Neuron (in vitro differentiated cells): Measurements from ENCODE around the gene ZNF805.
"Not testable (repeated sequence)": the region's sequence is repeated elsewhere in the genome, so short reads cannot be mapped to it uniquely, and the experiment has no call there.

ENCODE experiments used
- H2AFZ ChIP-seq: one replicate; pipeline ENCODE4 v1.6.1; 2013; ENCODE audit warnings: low read depth, mild to moderate bottlenecking, inconsistent platforms, low read length, moderate library complexity
- H3K27me3 ChIP-seq: one replicate; pipeline ENCODE4 v1.6.1; 2013; ENCODE audit warnings: low read length; ENCODE audit not compliant: insufficient read depth
- H3K36me3 ChIP-seq: one replicate; pipeline ENCODE4 v1.6.1; 2013; ENCODE audit warnings: low read length; ENCODE audit not compliant: insufficient read depth
- H3K4me1 ChIP-seq: one replicate; pipeline ENCODE4 v1.6.1; 2013; ENCODE audit warnings: low read length; ENCODE audit not compliant: insufficient read depth
- H3K4me3 ChIP-seq: 2 replicates; pipeline ENCODE4 v1.5.1; 2013; ENCODE audit warnings: mild to moderate bottlenecking, low read length, moderate library complexity
- H3K9me3 ChIP-seq: one replicate; pipeline ENCODE4 v1.6.1; 2013; ENCODE audit warnings: low read length

Gene ZNF805

DNA sequence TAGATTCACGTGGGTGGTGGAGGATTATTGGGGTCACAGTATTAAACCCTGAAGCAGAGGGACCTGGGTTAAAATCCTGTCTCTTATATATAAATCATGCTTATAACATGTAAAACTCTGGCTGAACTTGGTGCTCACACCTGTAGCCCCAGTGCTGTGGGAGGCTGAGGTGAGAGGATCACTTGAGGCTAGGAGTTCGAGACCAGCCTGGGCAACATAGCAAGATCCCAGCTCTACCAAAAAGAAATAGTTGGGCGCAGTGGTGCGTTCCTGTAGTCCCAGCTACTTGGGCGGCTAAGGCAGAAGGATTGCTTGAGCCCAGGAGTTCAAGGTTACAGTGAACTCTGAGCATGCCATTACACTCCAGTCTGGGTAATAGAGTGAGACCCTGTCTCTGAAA, 2.4 kb downstream of the ZNF805 start:
- Histone ChIP-seq H3K36me3 (peaks cover 27% of the 10 kb centered on the region), H3K4me1 (peaks cover 14% of the 10 kb centered on the region), H3K9me3 (peaks cover 2% of the 10 kb centered on the region), H2AFZ (no peak overlapping the region), H3K4me3 (no peak overlapping the region), H3K27me3 (no peaks in the 10 kb centered on the region)

DNA sequence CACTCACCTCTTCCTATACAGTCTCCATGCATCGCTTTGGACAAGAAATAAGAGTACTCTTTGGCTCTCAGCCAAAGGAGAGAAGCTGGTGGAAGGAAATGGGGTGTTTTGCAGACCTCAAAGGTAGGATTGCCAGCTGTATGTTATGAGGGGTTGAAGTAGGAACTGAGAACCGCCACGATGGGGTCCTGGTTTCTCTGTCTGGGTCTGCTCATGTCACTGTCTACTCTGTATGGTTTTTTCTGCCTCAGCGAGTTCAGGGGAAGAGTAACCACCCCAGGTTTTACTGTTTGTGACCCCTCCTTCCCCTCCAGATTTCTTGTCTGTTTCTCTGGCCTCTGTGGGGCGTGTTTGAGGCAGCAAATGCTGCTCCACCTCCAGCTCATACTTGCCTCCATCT, 4.1 kb downstream of the ZNF805 start:
- Histone ChIP-seq H3K27me3 (no peaks in the 10 kb centered on the region), H3K4me3 (no peak overlapping the region), H3K4me1 (peaks cover 14% of the 10 kb centered on the region), H3K9me3 (peaks cover 2% of the 10 kb centered on the region), H3K36me3 (peaks cover 41% of the 10 kb centered on the region), H2AFZ (no peak overlapping the region)

DNA sequence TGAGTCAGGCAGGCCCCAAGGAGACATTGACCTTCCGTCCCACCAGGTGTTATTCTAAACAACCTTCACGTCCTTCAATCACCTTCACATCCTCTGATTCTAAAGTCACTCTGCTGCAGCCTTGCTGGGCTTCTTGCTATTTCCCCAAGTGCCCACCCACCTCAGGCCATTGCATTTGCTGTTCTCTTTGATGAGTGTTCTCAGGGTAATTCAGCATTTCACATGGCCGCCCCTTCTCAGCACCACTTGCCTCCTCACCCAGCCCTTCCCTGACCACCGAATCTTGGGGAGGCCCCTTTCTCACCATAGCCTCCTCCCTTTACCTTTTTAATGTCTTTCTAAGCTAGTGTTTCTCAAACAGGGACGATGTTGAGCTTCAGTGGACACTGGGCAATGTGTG, 4.6 kb downstream of the ZNF805 start:
- Histone ChIP-seq H2AFZ (no peak overlapping the region), H3K4me3 (no peak overlapping the region), H3K27me3 (no peaks in the 10 kb centered on the region), H3K36me3 (peaks cover 41% of the 10 kb centered on the region), H3K9me3 (peaks cover 2% of the 10 kb centered on the region), H3K4me1 (peaks cover 14% of the 10 kb centered on the region)

DNA sequence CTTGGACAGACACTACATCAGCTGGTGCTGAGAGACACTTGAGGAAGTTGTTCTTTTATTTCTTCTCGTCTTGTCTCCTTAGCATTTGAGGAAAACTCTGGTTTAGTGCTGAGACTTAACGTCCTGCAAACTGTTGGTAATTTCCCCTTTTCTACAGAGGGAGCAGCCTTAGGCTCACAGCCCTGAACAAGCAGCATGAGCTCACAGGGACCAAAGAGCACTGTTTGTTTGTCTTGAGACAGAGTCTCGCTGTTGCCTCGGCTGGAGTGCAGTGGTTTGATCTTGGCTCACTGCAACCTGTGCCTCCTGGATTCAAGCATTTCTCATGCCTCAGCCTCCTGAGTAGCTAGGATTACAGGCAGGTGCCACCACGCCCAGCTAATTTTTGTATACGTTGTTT, 5.5 kb downstream of the ZNF805 start:
- Histone ChIP-seq H3K27me3 (no peaks in the 10 kb centered on the region), H2AFZ (no peak overlapping the region), H3K9me3 (peaks cover 2% of the 10 kb centered on the region), H3K4me3 (no peak overlapping the region), H3K36me3 (peaks cover 47% of the 10 kb centered on the region), H3K4me1 (peaks cover 14% of the 10 kb centered on the region)

DNA sequence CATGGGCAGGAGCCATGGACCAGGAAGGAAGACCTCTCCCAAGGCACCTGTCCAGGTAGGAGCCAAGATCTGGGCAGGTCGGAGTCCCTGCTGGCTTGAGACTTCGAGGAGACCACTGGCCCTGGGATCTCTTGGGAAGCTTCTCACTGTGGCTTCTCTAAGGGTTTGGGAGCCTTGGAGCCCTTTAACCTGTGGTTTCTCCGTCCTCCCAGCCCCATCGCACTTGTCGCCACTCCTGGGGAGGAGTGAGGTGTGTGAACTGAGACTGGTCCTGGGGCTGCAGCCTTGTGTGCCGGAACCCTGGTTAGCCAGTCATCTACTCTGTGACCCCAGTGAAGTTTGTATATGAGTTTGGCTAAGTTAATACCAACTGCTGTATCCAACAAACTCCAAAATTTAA, 8.2 kb downstream of the ZNF805 start:
- Histone ChIP-seq H3K9me3 (peaks cover 2% of the 10 kb centered on the region), H3K27me3 (no peaks in the 10 kb centered on the region), H2AFZ (no peak overlapping the region), H3K4me1 (no peaks in the 10 kb centered on the region), H3K36me3 (peaks cover 72% of the 10 kb centered on the region), H3K4me3 (no peak overlapping the region)

DNA sequence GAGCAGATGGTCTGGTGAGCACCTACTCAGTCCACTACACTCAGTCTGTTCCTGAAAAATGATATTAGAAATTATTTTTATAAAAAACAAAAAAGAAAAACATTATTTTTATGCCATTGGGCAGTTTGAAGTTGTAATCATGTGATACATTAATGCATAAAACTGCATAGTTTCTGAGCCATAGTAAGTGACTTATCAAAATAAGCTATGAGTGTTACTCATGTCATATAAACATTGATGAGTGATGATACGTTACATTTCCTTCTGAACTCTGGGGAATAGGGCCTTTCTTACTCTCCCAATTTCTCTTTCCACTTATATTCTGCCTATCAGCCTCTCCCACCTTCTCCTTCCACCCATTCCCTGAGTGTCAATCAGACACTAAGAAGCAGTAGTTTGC, 8.9 kb downstream of the ZNF805 start:
- Histone ChIP-seq H3K9me3 (peaks cover 4% of the 10 kb centered on the region), H3K4me3 (no peak overlapping the region), H2AFZ (no peak overlapping the region), H3K36me3 (peaks cover 76% of the 10 kb centered on the region), H3K27me3 (no peaks in the 10 kb centered on the region), H3K4me1 (no peaks in the 10 kb centered on the region)

DNA sequence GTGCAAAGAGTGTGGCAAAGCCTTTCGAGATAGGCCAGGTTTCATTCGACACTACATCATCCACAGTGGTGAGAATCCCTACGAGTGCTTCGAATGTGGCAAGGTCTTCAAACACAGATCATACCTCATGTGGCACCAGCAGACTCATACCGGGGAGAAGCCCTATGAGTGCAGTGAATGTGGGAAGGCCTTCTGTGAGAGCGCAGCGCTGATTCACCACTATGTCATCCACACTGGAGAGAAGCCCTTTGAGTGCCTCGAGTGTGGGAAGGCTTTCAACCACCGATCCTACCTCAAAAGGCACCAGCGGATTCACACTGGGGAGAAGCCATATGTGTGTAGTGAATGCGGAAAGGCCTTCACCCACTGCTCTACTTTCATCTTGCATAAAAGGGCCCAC, 13.3 kb downstream of the ZNF805 start:
- not testable (repeated sequence) for H2AFZ ChIP-seq, H3K4me3 ChIP-seq, H3K9me3 ChIP-seq, H3K4me1 ChIP-seq, H3K27me3 ChIP-seq
- peaks cover 70% of the 10 kb centered on the region for H3K36me3 ChIP-seq

DNA sequence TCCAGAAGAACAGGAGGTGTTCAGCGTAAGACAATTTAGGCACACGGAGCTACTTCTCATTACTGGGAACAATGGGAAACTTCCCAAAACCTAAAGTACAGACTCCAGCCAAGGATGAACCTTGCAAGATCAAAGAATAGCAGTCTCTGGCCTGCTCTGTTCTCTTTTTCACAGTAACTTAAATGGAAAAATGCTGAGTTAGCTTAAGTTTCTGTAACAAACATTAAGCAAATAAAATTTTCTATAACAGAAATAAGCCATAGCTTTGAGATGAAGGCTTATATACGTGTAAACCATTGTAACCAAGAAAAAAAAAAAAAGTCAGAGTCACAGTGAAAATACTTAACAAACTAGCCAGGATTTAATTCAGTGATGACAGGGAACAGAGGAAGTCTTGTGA, 21.6 kb downstream of the ZNF805 start:
- peaks cover 11% of the 10 kb centered on the region for H3K36me3 ChIP-seq
- H3K4me3 ChIP-seq = no peak overlapping the region
- peaks cover 3% of the 10 kb centered on the region for H3K4me1 ChIP-seq
- no peaks in the 10 kb centered on the region for H3K9me3 ChIP-seq
- H3K27me3 ChIP-seq = no peaks in the 10 kb centered on the region
- H2AFZ ChIP-seq = no peak overlapping the region

DNA sequence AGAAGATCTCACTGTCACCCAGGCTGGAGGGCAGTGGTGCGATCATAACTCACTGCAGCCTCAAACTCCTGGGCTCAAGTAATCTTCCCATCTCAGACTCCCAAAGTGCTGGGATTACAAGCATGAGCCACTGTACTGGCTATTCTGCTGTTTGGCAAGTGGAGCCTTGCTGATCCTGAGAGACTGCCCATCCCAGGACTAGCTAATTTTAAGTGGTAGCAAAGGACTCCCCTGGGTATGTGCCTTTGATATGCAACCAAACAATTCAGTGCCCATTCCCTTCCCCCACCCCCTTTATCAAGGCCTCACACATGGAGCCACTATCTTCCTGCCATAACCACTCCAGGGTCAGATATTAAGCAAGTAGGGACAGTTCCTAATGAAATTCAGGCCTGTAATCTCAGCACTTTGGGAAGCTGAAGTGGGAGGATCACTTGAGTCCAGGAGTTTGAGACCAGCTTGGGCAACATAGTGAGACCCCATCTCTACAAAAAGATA, 22.9 kb downstream of the ZNF805 start:
- peaks cover 9% of the 10 kb centered on the region for H3K4me1 ChIP-seq
- H3K36me3 ChIP-seq = peaks cover 9% of the 10 kb centered on the region
- H2AFZ ChIP-seq = no peak overlapping the region
- no peaks in the 10 kb centered on the region for H3K27me3 ChIP-seq
- H3K9me3 ChIP-seq = no peaks in the 10 kb centered on the region
- H3K4me3 ChIP-seq = no peak overlapping the region

DNA sequence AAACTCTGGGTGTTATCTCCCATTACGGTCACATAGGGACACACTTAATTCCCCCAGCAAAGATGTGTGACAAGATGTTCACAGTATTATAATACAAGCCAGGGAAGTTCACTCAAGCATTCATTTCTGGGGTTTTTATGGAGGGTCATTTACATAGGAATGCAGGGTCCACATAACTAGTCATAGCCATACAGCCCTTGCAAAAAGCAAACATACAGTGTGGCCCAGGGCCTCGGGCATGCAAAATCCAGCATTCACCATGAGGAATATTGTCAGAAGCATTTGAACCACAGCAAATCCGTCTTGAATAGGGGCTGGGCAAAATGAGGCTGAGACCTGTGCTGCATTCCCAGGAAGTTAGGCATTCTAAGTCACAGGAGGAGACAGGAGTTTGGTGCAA, 26.9 kb downstream of the ZNF805 start:
- Histone ChIP-seq H3K4me3 (no peak overlapping the region), H3K4me1 (peaks cover 9% of the 10 kb centered on the region), H3K36me3 (no peaks in the 10 kb centered on the region), H3K27me3 (no peaks in the 10 kb centered on the region), H2AFZ (no peak overlapping the region), H3K9me3 (no peaks in the 10 kb centered on the region)

DNA sequence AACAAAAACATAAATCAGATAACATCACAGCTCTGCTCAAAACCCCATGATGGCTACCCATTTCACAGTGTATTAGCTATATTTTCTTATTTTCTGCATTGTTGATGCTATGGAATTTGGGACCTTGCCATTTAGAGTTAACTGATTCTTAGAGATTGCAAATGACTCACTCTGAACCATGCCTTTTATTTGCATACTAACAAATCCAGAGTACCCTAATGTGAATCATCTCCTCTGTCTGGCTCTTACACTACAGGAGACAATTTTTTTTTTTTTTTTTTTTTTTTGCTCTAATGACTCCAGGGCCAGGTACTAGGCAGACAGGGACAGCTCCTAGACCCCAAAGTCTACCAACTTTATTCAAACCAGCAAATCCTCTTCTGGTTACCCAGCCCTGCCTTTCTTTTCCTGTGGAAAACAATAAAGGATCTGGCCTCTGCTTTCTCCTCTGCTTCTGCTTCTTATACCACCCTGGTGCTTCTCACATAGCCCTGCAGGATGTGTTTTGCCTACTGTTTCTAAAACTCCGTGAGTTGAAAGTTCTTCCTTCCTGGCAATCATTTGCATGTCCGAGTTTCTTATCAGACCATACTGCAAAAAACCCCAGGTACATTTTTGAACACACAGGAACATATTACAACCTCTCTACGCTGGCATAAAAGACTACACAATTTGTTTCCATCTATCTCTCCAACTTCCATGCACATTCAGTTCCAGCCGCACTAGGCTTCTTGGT, 29.3 kb downstream of the ZNF805 start:
- Histone ChIP-seq H3K36me3 (peaks cover 2% of the 10 kb centered on the region), H3K4me3 (no peak overlapping the region), H3K9me3 (no peaks in the 10 kb centered on the region), H3K27me3 (no peaks in the 10 kb centered on the region), H2AFZ (no peak overlapping the region), H3K4me1 (peaks cover 9% of the 10 kb centered on the region)

DNA sequence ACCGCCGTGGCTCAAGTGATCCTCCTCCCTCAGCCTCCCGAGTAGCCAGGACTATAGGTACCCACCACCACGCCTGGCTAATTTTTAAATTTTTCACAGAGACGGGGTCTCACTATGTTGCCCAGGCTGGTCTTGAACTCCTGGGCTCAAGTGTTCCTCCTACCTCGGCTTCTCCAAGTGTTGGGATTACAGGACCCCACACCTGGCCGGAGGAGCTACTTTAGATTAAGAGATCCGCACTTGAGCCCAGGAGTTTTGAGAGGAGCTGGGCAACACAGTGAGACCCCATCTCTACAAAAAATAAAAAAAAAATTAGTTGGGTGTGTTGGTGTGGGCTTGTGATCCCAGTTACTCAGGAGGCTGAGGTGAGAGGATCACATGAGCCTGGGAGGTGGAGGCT, 30.8 kb downstream of the ZNF805 start:
- no peaks in the 10 kb centered on the region for H3K27me3 ChIP-seq
- H3K36me3 ChIP-seq = peaks cover 3% of the 10 kb centered on the region
- no peak overlapping the region for H2AFZ ChIP-seq

DNA sequence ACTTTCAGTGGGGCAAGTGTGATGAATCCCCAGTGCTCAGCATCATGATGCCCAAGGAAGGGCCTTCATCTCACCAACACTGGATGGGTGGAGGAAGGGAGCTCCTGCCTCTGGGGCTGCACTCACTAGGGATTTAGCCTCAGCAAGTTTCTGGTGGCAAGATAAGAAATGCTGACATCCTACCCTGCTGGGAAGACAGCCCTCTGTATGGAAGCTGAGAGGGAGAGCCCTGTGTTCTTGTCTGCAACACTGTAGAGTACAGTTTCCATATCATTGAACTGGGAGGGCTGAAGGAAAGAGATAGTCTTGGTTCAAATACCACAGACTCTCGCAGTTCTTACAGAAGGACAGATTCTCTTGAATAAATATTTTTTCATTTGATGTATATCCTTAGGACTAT, 32.6 kb downstream of the ZNF805 start:
- H3K4me1 ChIP-seq = no peaks in the 10 kb centered on the region
- no peaks in the 10 kb centered on the region for H3K9me3 ChIP-seq
- peaks cover 3% of the 10 kb centered on the region for H3K36me3 ChIP-seq
- H2AFZ ChIP-seq = no peak overlapping the region
- H3K4me3 ChIP-seq = no peak overlapping the region
- no peaks in the 10 kb centered on the region for H3K27me3 ChIP-seq

More for the DNA sequence above, 30.8 kb downstream of the ZNF805 start:
- Histone ChIP-seq H3K9me3 (no peaks in the 10 kb centered on the region), H3K4me1 (peaks cover 9% of the 10 kb centered on the region), H3K4me3 (no peak overlapping the region)

DNA sequence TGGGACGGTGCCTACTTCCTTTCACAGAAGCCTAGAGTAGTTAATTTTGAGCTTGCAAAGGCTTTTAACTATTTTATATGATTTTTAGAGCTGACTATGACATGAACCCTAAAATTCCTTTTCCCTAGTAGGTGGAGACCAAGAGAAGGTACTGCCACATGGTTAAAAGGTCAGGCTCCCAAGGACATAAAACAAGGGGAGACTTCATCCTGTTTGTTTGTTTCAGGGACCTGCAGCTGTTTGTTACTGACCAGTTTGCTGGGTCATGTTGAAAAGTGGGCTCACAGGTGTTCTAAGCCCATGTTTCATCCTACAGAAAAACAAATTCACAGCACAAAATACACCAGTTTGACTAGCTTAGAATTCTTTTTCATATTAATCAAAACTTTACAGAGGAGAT, 36.0 kb downstream of the ZNF805 start:
- Histone ChIP-seq H3K27me3 (no peaks in the 10 kb centered on the region), H3K4me3 (no peak overlapping the region), H3K4me1 (peaks cover 9% of the 10 kb centered on the region), H2AFZ (no peak overlapping the region), H3K9me3 (no peaks in the 10 kb centered on the region), H3K36me3 (peaks cover 3% of the 10 kb centered on the region)
